COLO829 (cell line): ENCODE data around the gene ALOX5AP.

ENCODE experiments used
- DNase-seq: peaks from one replicate; pipeline ENCODE4 v3.0.0; 2012; ENCODE audit warnings: low spot score

Gene ALOX5AP

DNA sequence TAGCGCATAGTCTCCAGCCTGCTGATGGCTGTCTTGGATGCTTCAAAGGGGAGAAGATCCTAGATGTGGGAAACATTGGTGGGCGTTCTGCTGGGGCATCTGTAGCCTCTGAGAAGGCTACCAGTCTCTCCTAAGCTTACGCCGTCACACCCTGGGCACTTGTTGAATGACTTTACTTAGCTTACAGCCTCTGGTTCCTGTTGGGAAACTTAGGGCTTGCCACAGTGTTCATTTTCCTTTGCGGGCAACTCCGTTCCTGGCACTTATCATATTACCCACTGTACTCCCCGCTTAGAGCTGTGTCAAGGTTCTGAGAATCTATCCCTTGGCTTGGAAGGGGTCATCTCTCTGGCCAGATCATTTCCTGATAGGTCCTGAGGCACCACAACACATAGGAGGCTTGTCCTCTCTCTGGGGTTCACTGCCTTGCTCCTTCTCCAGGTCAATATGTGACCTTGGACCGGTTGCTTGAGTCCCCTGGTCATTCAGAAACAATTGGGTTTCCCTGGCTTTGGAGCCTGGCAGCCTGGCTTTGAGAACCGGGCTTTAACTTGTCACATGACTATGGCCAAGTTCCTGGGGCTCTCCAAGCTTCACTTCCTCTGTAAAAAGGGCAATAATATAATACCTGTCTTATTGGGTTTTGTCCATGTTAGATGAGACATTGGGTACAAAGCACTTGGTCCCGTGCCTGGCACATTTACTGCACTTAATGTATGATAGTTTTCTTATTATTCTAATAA lies 20.5 kb upstream of the ALOX5AP start:
- no peak for DNase-seq

DNA sequence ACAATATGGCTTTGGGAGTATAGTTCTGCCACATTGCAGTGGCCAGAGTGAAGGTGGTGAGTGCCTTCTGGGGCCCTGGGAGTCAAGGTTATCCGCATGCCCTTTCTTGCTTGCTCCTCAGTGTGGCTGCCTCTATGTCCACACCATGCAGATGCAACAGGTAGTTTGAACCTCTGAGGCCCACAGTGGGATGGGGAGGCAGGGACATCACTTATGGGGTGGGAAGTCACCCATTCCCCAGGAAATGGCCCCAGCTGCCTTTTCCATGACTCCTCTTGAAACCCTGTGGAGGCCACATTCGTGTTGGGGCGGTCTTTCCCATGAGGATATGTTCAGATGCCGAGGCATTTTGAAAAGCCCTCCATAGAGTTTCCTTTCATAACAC lies 20.0 kb upstream of the ALOX5AP start:
- DNase-seq, result no peak

DNA sequence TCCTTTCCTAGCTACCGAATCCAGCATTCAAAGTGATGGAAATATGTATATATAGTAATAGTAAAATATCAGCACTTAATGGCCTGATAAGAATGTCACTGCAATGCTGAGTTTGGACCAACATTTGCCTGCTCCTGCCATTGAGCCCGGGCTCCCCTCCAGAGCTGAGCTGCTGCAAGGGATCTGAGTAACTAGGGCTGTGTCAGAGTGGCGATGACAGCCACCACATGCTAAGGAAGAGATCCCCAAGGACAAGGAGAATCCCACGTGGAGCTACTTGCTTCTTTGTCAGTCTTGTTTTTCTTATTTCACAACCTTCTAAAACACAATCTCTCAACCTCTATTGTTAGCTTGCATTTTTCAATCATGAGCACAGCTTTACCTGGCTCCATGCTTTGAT lies 19.5 kb upstream of the ALOX5AP start:
- DNase-seq, result no peak

DNA sequence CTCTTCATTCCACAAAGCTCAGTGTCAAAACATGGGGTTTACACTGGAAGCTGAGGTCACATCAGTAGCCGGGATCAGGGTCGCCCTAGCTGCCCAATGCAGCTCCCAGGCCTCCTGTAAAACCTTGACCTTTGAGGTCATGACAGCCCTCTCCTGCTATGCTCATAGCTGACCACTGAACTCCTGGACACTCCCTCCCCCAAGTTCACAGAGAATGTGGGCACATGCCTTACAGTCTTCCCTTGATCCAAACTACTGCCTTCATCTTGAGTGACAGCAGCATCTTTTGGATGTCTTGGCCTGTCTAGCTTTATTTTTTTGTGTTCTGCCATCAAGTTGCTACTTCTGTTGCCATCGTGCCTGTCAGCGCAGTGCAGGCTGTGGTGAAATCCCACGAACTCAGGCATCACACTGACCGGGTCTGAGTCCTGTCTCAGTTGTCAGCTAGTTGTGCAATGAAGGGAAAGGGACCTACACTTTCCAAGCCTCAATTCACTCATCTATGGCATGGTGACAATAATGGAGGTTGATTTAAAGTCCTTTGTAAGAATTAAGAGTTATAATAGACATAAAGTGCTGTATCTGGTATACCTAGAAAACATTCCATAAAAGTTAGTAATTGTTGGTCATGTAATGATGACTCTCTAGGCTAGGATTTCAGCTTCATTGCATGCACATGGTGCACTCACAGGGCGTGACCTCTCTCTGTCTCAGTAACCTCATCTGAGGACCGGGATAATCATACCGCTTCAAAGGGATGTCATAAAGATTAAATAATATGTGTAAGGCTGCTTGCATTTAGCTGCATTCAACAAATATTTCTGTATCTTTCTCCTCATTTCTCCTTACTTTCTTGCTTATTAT lies 16.4 kb upstream of the ALOX5AP start:
- no peak for DNase-seq

DNA sequence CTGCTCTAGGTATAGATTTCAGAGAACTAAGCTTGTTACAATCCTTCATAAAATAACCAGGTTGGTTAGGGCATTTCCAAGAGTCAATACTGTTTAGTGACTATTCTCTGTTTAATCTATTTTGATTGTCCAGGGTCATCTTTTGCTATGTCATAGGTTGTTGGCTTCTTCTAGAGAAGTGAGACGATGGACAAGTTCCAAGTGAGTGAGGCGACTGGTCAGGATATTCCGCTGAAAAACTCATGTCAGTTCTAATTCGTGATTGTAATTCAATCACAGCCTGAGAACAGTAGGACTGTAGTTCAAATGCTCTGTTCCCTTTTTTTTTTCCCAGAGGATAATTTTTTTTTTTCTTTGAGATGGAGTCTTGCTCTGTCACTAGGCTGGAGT lies 15.8 kb upstream of the ALOX5AP start:
- no peak for DNase-seq

DNA sequence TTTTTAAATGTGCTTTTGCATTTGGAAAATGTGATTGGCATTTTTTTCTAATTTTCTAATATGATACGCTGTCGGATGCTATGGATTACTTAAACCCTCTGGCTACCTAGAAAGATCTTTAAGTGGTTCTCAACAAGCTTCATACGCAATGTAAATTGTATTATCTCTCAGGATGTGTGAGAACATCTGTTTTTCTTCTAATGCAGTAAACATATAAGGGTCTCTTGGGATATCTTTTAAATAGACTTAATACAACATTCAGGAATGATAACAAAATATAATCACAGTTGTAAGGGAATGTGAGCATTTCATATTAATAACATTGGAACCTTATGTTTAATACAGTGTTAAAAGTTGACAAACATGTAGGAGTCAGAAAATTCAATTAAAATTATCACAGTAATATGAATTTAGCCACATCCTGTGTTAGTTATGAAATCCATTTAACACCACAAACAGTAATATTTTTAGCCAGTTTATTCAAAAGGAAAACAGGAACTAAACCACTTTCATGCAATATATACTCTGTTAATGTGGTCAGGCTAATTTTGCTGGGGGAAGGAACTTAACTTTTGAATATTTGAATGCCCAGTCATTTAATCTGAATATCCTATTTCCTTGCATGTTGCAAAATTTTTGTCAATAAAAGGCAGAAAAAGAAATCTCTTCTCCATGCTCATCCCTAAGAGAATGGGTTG lies 15.0 kb upstream of the ALOX5AP start:
- DNase-seq, result no peak

DNA sequence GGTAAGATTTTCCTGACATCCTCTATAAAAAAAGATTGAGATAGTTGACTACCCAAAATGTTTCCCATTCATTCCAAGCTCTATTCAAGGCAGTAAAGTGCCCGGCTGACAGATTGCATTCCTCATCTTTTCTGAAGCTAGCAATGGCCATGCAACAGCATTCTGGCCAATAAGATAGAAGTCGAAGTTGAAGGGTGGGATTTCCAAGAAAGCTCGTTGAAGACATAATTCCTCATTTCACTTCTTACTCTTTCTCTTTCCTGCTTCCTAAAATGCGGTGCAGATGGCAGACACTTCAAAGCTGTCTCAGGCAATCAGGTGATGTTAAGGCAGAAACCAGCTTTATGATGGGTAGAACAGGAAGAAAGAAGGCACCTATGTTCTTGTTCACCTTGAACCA lies 13.4 kb upstream of the ALOX5AP start:
- DNase-seq, result no peak

DNA sequence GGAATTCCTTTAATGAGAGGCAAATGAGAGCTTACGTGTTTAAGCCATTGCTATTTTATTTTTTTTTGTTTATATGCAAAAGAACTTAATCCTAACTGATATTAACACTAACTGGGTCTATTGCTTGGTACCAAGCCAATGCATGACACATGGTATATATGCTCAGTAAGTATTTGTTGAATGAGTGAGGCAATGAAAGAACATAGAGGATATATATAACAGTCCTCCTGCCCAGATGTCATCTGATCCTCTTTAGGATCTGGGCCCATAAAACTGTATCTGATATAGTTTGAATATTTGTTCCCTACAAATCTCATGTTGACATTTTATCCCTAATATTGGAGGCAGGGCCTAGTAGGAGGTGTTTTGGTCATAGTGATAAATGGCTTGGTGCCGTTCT lies 13.0 kb upstream of the ALOX5AP start:
- DNase-seq, result no peak

DNA sequence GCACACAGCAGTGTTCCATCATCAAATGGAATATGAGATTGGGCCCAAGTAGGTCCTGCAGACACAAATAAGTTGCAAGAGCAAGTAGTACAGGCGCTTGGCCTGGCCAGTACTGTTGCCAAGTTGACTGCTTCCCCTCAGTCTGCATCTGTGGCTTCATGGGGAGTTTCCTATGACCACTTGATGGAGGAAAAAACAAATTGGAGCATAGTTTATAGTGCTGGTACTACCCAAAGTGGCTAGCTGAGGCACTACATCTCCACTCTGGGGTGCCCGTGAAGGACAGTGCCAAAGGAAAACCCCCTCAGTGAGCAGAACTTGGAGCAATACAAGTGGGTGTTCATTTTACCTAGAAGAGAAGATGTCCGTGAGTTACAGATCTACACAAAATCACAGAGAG lies 10.6 kb upstream of the ALOX5AP start:
- DNase-seq, result no peak

DNA sequence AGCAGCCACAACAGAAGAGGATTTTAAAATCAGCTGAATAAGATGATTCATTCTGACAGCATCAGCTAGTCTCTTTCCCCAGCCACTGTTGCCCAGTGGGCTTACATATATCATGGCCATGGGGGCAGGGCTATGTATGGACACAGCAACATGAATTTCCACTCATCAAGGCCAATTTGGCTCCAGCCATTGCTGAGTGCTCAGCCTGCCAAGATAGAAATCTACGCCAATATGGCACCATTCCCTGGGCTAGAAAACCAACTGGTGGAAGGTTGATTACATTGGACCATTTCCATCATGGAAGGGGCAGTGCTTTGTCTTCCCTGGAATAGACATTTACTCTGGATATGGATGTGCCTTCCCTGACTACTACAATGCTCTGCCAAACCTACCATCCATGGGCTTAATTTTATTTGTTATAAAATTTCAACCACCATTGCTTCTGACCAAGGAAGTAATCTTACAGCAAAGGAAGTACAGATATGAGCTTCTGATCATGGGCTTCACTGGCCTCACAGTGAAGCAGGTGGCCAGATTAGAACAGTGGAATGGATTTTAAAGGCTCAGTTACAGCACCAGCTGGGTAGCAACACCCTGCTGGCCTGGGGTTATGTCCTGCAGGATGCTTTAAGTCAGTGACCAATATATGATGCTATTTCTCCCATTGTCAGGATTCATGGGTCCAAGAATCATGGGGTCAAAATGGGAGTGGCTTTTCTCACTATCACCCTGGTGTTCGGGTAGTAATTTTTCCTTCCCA lies 9.8 kb upstream of the ALOX5AP start:
- DNase-seq, result no peak

DNA sequence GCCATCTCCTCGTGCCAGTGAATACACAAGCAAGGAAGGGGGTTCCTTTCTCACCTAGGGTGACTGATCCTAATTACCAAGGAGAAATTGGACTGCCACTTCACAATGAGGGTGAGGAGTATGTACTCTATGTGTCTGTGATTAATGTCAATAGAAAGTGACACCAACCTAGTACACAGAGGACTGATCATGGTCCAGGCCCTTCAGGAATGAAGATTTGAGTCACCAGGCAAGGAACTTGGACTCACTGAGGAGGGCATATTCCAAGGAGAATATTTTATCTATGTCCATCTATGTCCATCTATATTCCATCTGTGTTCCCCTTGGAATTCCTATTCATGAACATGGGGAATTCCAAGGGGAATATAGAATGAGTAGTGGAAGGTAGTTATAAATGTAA lies 9.2 kb upstream of the ALOX5AP start:
- DNase-seq, result no peak

DNA sequence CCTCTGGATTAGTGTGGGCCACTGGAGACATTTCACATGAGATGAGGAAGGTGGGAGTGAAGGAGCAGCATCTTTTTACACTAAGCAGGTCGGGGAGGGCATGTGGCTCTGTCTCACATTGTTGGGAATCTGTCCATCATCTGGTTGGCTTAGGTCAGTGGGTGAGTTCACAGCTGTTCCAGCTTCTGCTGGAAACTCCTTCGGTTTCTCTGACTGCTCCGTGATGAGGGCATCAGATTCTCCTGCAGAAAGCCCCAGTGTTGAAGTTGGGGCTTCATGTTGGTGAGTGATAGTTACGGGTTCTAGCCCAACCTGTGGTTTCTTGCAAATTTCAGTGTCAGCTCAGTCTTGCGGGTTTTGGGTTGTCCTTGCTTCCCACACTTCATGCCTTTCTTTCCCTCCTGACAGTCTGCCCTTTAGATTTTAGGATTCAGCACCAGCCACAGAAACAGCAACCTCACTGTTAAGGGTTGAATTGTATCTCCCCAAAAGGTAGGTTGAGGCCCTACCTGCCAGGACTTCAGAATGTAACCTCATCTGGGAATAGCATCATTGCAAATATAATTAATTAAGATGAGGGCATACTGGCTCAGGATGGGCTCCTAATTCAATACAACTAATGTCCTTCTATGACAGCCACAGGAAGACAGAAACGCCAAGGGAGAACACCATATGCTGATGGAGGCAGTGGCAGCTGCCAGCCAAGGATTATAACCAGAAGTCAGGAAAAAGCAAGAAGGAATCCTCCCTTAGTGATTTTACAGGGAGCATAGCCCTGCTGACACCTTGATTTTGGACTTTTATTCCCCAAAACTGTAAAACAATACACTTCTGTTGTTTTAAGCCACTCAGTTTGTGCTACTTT lies 7.6 kb upstream of the ALOX5AP start:
- no peak for DNase-seq

DNA sequence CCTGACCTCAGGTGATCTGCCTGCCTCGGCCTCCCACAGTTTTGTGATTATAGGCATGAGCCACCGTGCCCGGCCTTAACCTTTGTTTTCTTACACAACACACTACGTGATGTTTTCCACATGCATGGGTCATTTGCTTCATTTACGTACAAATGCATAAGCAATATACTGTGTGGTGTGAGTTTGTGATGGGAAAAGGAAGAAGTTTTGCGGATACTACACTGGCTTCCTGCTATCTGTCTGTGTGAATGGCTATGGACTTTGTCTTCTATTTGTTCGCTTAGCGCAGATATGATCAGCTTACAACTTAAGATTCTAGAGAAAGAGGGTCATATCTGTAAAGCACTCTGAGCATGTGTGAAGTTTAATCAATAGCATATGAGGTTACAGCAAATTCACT lies 5.5 kb upstream of the ALOX5AP start:
- no peak for DNase-seq

DNA sequence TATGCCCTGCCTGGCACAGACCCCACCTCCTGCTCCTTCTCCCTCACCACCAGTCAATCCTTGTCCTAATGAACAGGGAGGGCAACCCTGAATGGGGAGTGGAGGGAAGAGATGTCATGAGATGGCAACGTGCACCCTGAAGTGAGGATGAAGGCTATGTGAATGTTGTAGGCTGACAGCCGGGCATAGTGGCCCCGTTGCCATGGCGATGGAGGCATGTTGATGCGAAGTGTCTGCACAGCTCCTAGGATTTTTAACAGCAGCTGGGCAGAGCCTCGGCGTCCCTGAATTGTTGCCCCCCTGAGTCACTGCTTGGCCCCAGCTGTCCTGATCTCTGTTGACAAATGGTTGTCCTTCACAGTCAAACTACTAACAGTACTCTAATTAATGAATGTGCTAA lies 4.8 kb upstream of the ALOX5AP start:
- no peak for DNase-seq

DNA sequence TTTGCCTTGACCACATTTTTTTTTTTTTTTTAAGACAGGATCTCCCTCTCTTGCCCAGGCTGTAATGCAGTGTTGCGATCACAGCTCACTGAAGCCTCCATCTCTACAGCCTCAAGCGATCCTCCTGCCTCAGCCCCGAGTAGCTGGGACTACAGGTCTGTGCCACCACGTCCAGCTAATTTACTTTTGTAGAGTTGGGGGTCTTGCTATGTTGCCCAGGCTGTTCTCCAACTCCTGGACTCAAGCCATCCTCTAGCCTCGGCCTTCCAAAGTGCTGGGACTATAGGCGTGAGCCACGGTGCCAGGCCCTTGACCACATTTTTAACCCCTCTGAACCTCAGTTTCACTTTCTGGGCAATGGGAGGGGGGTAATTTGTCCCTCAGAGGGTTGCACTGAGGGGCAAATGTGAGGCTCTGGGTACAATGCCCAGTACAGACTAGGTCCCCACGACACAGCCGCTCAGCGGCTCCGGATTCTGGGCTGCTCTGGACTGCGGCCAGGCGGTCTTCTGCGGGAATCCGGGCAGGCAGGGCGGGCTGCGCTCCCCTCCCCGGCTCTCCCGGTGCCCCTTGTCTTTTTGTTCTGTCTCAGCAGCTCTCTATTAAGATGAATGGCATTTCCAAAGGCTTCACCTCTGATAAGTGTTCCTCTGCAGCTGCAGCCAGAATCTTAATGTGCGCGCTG lies 3.8 kb upstream of the ALOX5AP start:
- DNase-seq, result no peak

DNA sequence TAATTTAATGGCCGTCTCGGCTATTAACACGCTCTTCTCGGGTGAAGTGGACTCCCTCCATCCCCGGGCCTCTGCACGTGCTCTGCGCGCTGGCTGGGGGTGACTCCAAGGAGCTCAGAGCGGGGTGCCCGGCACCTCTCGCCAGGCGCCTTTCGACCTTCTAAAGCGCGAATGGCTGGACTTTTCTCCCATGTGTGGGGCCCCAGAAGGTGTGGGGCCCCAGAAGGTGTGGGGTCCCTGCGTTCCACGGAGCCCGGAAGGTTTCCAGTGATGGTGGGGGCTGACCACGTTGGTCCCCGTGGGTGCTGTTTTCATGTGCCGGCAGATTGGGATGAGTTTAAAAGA lies 3.3 kb upstream of the ALOX5AP start:
- no peak for DNase-seq

DNA sequence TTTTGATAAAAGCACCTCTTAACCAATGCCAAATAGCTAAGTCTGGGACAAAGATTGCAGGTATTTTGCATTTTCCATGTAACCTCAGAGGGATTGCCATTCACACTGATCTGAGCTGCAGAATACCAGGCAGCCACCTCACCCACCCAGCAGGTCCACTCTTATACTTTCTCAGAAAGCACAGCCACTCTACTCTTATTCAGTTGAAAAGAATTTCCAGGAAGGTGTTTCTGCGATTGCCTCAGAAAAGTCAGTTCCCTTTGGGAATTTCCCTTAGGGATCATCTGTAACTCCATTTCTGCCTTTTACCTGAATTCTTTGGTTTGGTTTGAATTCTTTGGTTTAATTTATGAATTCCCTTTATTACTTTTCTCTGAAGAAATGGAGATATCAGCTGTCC lies 904 bp upstream of the ALOX5AP start:
- no peak for DNase-seq

DNA sequence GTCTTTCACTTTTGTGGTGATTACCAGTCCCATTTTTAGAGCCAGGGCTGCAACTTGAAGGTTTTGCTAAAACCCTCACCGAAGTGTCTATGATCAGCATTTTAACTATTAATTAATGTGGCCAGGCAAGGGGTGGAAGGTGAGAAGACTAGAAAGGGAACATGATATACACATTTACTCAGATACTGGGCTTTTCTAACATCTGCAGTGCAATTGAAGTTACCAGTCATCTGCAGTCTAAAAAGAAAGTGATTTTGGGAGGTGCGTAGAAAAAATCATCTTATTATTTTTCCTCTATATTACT lies 481 bp downstream of the ALOX5AP start:
- DNase-seq, result no peak

DNA sequence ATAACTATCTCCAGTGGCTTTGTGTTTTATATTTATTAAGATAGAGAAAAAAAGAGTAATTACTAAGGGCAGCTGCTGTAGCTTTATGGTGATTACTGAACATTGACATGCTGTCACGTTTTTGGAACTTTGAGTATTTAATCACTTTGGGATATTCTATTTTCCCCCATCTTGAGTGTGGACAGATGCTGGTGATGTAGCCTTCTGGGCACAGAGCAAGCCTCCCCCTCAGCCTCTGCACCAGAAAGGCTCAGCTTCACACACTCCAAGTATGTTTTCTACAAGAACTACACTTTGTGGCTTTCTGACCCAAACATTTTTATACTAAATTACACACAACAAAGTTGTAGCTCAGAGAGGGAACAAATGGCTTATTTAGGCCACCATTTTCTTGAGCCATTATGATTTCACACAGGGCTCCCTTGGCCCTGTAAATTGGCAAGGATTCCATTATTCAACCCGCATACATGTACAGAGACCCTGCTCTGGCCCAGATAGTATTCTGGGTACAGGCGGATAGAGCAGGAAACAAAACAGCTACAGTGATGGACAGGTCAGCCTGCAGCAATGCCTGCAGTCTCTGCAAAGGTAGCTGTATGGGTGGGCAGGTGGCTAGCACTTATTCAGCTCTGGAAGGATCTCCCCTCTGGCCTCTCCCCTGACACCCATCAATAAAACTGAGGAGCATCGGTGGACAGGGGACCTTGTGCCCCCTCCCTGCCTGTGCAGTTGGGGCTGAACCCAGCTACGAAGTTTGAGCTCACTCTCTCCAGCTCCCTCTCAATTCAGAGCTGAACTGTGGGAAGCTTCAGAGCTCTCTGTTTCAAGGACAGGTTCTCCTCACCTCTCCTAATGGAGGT lies 1.3 kb downstream of the ALOX5AP start:
- no peak for DNase-seq
